GM08714 (cell line): Measurements from ENCODE around the gene SMU1.
A peak's percentile ranks its signal among the peaks of the same experiment; 100 is the strongest.
"Not testable (repeated sequence)": the region's sequence is repeated elsewhere in the genome, so short reads cannot be mapped to it uniquely, and the experiment has no call there.

ENCODE experiments used
- H3K4me3 ChIP-seq: fragments of 200-500 bp; sonication (Bioruptor generic); 2 replicates; pipeline ENCODE4 v1.5.1; 2014; ENCODE audit warnings: mild to moderate bottlenecking, low read length, inconsistent platforms
- ZNF274 ChIP-seq: IDR thresholded peaks from 2 replicates; pipeline ENCODE4 v1.6.1; 2012; ENCODE audit warnings: mild to moderate bottlenecking, low read depth, low read length

SMU1 gene

DNA sequence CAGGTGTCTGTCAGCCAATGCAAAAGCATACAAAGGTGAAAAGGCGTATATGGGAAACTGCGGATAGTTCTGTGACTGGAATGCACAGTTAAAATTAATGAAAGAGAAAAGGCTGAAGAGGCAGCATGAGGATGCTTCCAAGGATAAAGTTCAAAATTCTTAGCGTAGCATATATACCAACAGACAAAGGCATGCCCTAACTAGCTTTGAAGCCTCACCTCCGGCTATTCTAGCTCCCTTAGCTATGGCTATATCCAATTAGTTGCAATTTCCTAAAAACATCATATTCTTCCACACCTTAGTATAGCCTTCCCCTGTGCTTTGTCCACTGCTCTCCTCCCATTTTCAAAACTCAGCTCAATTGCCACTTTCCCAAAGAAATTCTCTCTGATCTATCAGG lies 52.8 kb downstream of the SMU1 start:
- H3K4me3 ChIP-seq = peak overlapping the region; percentile 90
- TF ChIP-seq ZNF274 = no peak

GRCh38 chr9:33022755-33023154 lies 53.7 kb downstream of the SMU1 start:
- TF ChIP-seq ZNF274 = no peak
- H3K4me3 ChIP-seq = no peak overlapping the region

DNA sequence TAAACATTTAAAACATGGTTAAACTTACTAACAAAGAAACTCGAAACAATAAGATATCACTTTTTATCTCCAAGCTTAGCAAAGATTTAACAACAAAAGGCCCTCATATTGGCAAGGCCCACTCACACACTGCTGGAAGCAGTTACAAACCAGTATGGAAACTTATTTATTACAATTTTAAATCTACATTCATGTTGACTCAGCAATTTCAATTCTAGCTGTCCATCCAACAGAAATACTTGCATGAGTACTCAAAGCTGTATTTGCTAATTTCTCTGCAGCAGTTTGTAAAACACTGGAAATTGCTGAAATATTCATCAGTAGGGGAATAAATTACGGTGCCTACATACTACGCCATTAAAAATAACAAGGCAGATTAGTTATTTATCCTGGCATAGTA lies 54.2 kb downstream of the SMU1 start:
- no peak overlapping the region for H3K4me3 ChIP-seq
- TF ChIP-seq ZNF274 = no peak

DNA sequence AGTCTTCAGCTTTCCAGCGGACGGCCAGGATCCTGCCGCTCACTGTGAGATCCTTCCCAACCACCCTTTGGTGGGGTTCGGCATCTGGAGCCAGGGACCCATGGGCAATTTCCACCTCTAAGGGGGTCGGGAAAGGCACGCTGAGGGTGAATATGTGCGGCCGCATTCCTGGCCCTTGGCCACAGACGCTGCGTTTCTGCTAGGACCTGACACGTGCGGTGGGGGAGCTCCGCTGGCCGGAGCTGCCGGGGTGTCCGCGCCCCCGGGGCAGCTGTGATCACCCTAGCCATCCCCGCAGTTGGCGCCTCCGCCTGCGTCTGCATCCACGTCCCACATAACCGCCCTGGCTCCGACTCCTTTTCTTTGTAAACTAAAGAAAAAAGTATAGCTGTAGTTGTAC lies 56.7 kb downstream of the SMU1 start:
- H3K4me3 ChIP-seq = no peak overlapping the region
- TF ChIP-seq ZNF274 = no peak

DNA sequence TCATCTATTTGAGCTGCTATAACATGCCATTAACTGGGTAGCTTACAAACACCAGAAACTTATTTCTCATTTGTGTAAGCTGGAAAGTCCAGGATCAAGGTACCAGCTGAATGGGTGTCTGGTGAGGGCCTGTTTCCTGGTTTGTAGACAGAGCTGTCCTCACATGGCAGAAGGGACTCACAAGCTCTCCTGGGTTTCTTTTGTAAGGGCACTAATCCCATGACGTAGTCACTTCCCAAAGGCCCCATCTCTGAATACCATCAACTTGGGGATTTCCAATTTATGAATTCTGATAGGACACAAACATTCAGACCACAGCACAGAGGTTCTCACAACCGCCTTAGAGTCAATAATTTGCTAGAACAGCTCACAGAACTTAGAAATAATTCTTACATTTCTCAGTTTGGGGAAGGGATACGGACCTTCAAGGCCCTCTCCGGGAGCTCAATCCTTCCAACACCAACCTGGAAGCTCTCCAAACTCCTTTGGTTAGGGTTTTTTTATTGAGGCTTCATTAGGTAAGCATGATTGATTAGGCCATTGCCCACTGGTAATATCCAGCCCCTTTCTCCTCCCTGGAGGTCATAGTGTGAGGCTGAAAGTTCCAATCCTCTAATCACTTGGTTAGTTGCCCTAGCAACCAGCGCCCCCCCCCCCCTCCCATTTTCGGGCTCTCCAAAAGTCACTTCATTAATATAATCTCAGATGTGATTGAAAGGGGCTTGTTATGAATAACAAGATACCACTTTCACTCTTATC lies 59.0 kb downstream of the SMU1 start:
- H3K4me3 ChIP-seq = no peak overlapping the region
- no peak for TF ChIP-seq ZNF274

- H3K4me3 ChIP-seq = no peak overlapping the region
- TF ChIP-seq ZNF274 = no peak
Measured at GRCh38 chr9:33014665-33015014, 61.8 kb downstream of the SMU1 start.

DNA sequence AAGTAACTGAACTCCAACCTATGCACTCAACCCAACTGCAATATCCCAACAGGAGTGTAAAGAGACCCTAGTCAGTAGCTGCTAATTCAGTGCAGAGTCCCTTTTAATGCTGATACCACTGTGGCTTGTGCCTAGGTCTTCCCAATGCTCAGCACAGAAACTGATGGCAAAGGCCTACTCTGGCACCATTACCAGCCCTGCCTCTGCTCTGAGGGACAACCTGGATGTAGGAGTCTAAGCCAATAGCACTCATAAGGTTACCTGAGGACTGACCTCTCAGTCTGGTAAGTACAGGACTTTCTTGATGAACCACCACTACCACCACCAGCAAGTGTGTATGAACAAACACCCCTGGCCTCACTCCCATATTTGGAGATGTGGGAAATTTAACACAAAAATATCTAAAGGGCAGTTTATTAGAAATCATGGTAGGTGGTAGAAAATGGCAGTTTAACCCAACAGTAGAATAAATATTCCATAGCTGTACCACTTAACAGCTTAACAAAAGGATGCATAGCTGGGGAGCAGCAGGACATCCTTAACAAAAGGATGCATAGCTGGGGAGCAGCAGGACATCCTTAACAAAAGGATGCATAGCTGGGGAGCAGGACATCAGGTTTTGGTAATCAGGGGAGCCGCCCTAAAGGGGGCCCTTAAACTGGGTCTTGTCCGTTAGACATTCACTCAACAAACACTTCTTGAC lies 62.4 kb downstream of the SMU1 start:
- no peak overlapping the region for H3K4me3 ChIP-seq
- TF ChIP-seq ZNF274 = no peak

GRCh38 chr9:33012328-33013069 lies 64.0 kb downstream of the SMU1 start:
- H3K4me3 ChIP-seq = no peak overlapping the region
- TF ChIP-seq ZNF274 = no peak

DNA sequence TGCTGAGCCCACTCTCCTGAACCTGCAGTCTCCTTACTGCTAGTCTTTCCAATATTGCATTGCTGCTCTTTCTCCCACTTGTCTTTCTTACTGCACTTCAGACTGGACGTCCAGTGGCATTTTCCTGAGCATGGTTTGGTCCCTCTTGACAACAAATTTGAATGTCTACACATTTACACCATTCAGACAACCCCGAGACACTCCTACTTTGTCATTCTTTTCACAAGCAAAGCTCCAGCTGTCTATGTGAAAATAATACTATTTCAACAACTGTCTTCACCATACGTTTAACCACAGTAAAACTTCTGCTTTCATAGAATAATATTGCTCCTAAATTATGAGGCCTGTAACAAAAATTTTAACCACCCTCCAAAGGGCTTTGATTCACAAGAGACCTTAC lies 64.6 kb downstream of the SMU1 start:
- no peak for TF ChIP-seq ZNF274
- no peak overlapping the region for H3K4me3 ChIP-seq

DNA sequence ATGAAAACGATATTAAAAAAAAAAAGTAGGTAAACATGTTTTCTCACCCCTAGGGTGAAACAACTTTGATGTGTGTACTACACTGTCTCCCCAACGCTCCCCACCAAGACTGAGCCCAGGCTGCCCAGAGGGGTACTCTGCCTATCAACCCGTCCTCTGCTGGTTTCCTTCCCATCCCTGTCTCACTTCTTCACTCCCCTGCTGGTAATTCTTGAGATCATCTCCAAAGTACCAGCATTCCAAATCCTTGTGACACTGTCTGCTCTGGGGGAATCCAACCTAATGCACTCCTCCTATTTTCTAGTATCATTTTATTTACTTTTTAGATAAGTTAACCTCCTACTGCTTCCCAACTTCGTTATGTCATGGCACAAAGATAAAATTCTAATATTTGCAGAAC lies 68.7 kb downstream of the SMU1 start:
- TF ChIP-seq ZNF274 = no peak
- no peak overlapping the region for H3K4me3 ChIP-seq

GRCh38 chr9:33005335-33005734 lies 71.1 kb downstream of the SMU1 start:
- not testable (repeated sequence) for H3K4me3 ChIP-seq

GRCh38 chr9:33000682-33001055 lies 75.8 kb downstream of the SMU1 start:
- H3K4me3 ChIP-seq = peak overlapping the region; percentile 93

- no peak for TF ChIP-seq ZNF274
- H3K4me3 ChIP-seq = no peak overlapping the region
Measured at GRCh38 chr9:32992595-32993238, 83.8 kb downstream of the SMU1 start.

DNA sequence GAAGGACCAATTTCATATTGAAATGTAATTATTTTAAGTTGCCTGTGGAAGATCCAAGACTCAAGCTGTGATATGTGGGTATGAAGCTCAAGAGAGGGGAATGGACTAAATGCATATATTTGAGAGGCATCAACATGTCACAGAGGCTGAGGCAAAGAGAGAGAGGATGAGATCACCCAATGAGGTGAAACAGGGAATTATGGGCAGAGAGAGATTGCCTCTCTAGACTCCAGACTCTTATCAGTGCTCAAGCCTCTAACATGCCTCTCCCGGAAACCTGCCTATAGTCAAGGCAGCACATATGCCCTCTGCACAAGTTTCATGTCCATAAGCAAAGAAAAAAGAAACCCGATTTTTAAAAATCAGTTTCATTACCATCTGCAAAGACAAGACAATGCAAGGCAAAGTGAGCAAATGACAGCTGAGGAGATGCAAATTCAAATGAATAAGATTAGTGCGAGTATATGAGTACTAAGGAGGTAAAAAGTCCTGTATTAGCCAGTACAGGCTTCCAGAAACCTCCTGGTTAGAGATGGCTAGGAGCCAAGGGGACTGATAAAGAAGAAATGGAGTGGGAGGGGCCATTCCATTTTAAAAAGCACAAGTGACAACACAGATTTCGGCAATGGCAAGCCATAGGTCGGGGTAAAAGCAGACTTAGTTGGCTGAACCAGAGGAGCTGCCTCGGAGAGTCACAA lies 84.4 kb downstream of the SMU1 start:
- TF ChIP-seq ZNF274 = no peak
- no peak overlapping the region for H3K4me3 ChIP-seq
